GM23338 (cell line): ENCODE measurements around the gene WDR54. TPM values are rescaled to one million over a fixed set of nuclear protein-coding genes. Genes with fewer than 3 reads are reported as not detected.

Experiments used
- ATAC-seq: fragments of 200-7000 bp; cut with Tn5 transposase; 3 replicates; pipeline ENCODE4 v1.9.1; 2020
- DNase-seq: peaks from one replicate; pipeline ENCODE4 v3.0.0-alpha.2; 2015; ENCODE audit warnings: low spot score
- H2AFZ ChIP-seq: fragments of 200-600 bp; sonication (generic); 2 replicates; pipeline ENCODE4 v1.8.0; 2016; ENCODE audit warnings: antibody characterized with exemption, mild to moderate bottlenecking, moderate library complexity
- H3F3A ChIP-seq: fragments of 200-600 bp; sonication (generic); replicated peaks from 2 replicates; pipeline ENCODE4 v1.8.0; 2017; ENCODE audit warnings: antibody characterized with exemption, mixed run types, low read depth
- H3K27ac ChIP-seq: fragments of 200-600 bp; sonication (generic); 2 replicates; pipeline ENCODE4 v1.6.1; 2016; ENCODE audit warnings: low read depth
- H3K27me3 ChIP-seq: fragments of 200-600 bp; sonication (generic); 2 replicates; pipeline ENCODE4 v1.8.0; 2016; ENCODE audit warnings: mild to moderate bottlenecking, mixed run types, moderate library complexity; ENCODE audit not compliant: insufficient read depth
- H3K36me3 ChIP-seq: fragments of 200-600 bp; sonication (generic); 2 replicates; pipeline ENCODE4 v1.8.0; 2016; ENCODE audit warnings: mild to moderate bottlenecking; ENCODE audit not compliant: insufficient read depth
- H3K4me1 ChIP-seq: fragments of 200-600 bp; sonication (generic); 2 replicates; pipeline ENCODE4 v1.8.0; 2016; ENCODE audit warnings: mild to moderate bottlenecking, moderate library complexity; ENCODE audit not compliant: insufficient read depth
- H3K4me2 ChIP-seq: fragments of 200-600 bp; sonication (generic); 2 replicates; pipeline ENCODE4 v1.7.1; 2017; ENCODE audit warnings: mixed run types
- H3K4me3 ChIP-seq: fragments of 200-600 bp; sonication (generic); 2 replicates; pipeline ENCODE4 v1.6.1; 2016; ENCODE audit warnings: mixed run types
- H3K79me2 ChIP-seq: fragments of 200-600 bp; sonication (generic); replicated peaks from 2 replicates; pipeline ENCODE4 v1.8.0; 2017; ENCODE audit warnings: mild to moderate bottlenecking; ENCODE audit not compliant: insufficient read depth
- H3K9me2 ChIP-seq: fragments of 200-600 bp; sonication (generic); 2 replicates; pipeline ENCODE4 v1.8.0; 2017; ENCODE audit not compliant: insufficient read depth
- H4K20me1 ChIP-seq: fragments of 200-600 bp; sonication (generic); replicated peaks from 2 replicates; pipeline ENCODE4 v1.8.0; 2017; ENCODE audit warnings: mild to moderate bottlenecking; ENCODE audit not compliant: insufficient read depth
- H3K27ac Mint-ChIP-seq: 2 replicates; pipeline ENCODE4 v1.8.0; 2020; ENCODE audit warnings: inconsistent platforms, mild to moderate bottlenecking, moderate library complexity, mixed read lengths
- H3K27me3 Mint-ChIP-seq: 3 replicates; pipeline ENCODE4 v1.8.0; 2022; ENCODE audit warnings: low read depth, mild to moderate bottlenecking, moderate library complexity, mixed read lengths, inconsistent platforms; ENCODE audit not compliant: insufficient read depth, poor library complexity
- H3K36me3 Mint-ChIP-seq: 3 replicates; pipeline ENCODE4 v1.8.0; 2021; ENCODE audit warnings: low read depth, mild to moderate bottlenecking, inconsistent platforms, moderate library complexity, mixed read lengths
- H3K4me1 Mint-ChIP-seq: 3 replicates; pipeline ENCODE4 v1.8.0; 2020; ENCODE audit warnings: mild to moderate bottlenecking, inconsistent platforms, mixed read lengths
- H3K4me3 Mint-ChIP-seq: 3 replicates; pipeline ENCODE4 v1.8.0; 2021; ENCODE audit warnings: moderate library complexity, mild to moderate bottlenecking, inconsistent platforms, mixed read lengths
- H3K9me3 Mint-ChIP-seq: 3 replicates; pipeline ENCODE4 v1.8.0; 2020; ENCODE audit warnings: moderate library complexity, mild to moderate bottlenecking, inconsistent platforms, mixed read lengths
- CREB1 ChIP-seq: fragments of 250-450 bp; sonication (Bioruptor Pico); IDR thresholded peaks from 2 replicates; pipeline ENCODE4 v1.5.0; 2020; ENCODE audit warnings: low read depth, mild to moderate bottlenecking, moderate library complexity
- CTCF ChIP-seq, 2 experiments: fragments of 200-600 bp in 1 of 2; sonication (generic) in 1 of 2; conservative IDR thresholded peaks; 2 replicates each; pipeline versions ENCODE4 v1.5.1 to v1.6.1; 2016 to 2017; ENCODE audit warnings: antibody characterized with exemption in 2 of 2, low read depth in 2 of 2, mild to moderate bottlenecking in 2 of 2, moderate library complexity in 1 of 2
- ETS1 ChIP-seq: IDR thresholded peaks from 2 replicates; pipeline ENCODE4 v1.6.1; 2016; ENCODE audit warnings: antibody characterized with exemption
- EZH2 ChIP-seq: fragments of 200-600 bp; sonication (generic); IDR thresholded peaks from one replicate; pipeline ENCODE4 v1.8.0; 2017; ENCODE audit warnings: antibody characterized with exemption, mild to moderate bottlenecking, low read depth; ENCODE audit not compliant: unreplicated experiment
- EZH2phosphoT487 ChIP-seq: fragments of 200-600 bp; sonication (generic); IDR thresholded peaks from one replicate; pipeline ENCODE4 v1.8.1; 2018; ENCODE audit warnings: antibody characterized with exemption; ENCODE audit not compliant: unreplicated experiment
- JUNB ChIP-seq: IDR thresholded peaks from one replicate; pipeline ENCODE4 v1.6.1; 2016; ENCODE audit warnings: antibody characterized with exemption; ENCODE audit not compliant: unreplicated experiment
- NANOG ChIP-seq: IDR thresholded peaks from 2 replicates; pipeline ENCODE4 v1.6.1; 2016; ENCODE audit warnings: antibody characterized with exemption, borderline replicate concordance
- POLR2AphosphoS5 ChIP-seq: IDR thresholded peaks from 2 replicates; pipeline ENCODE4 v1.6.1; 2016; ENCODE audit warnings: antibody characterized with exemption, low read depth
- REST ChIP-seq: IDR thresholded peaks from one replicate; pipeline ENCODE4 v1.6.1; 2018; ENCODE audit warnings: antibody characterized with exemption; ENCODE audit not compliant: unreplicated experiment
- STAT1 ChIP-seq: IDR thresholded peaks from one replicate; pipeline ENCODE4 v1.6.1; 2016; ENCODE audit warnings: antibody characterized with exemption; ENCODE audit not compliant: unreplicated experiment
- ZNF114 ChIP-seq: fragments of 250-450 bp; sonication (Bioruptor Pico); IDR thresholded peaks from 2 replicates; pipeline ENCODE4 v1.5.0; 2020; ENCODE audit warnings: mild to moderate bottlenecking, moderate library complexity
- ZNF331 ChIP-seq: fragments of 250-450 bp; sonication (Bioruptor Pico); IDR thresholded peaks from 2 replicates; pipeline ENCODE4 v1.5.0; 2020; ENCODE audit warnings: low read depth, mild to moderate bottlenecking, moderate library complexity
- ZNF462 ChIP-seq: fragments of 250-450 bp; sonication (Bioruptor Pico); IDR thresholded peaks from 2 replicates; pipeline ENCODE4 v1.5.0; 2020; ENCODE audit warnings: mild to moderate bottlenecking, moderate library complexity
- polyA plus RNA-seq: library from polyadenylated mRNA; unstranded; fragments of >200 nt; fragmentation: Nextera tagmentation; extraction: Ambion mirVana; gene quantifications from 2 replicates; pipeline ENCODE4 v1.2.1, GENCODE V29; 2016
- total RNA-seq: library from RNA; depleted of rRNA; stranded (reverse); fragments of >200 nt; shearing (Covaris generic); gene quantifications from 2 replicates; pipeline ENCODE4 v1.2.3, GENCODE V29; 2014

Gene WDR54
- total and polyA plus RNA-seq, 2 experiments from 2014 or later: 41.3 to 42.6 TPM

GRCh38 chr2:74413001-74413698, 8.4 kb upstream of the WDR54 start:
- TF ChIP-seq CREB1 (CRISPR knock-in tag) (no peak), ETS1 (no peak), CTCF (conservative IDR thresholded peaks at IDR 0.05; ENCODE audit: low read depth in 2 of 2) (no peak), REST (no peak), EZH2 (no peak), STAT1 (no peak), ZNF462 (no peak), ZNF114 (CRISPR knock-in tag) (no peak), NANOG (no peak), EZH2phosphoT487 (no peak), POLR2AphosphoS5 (no peak), JUNB (no peak), ZNF331 (CRISPR knock-in tag) (no peak)
- Mint-ChIP-seq H3K36me3 (no peaks in the 10 kb centered on the region), H3K4me1 (peaks cover 13% of the 10 kb centered on the region; the same call in 2 of the 3 replicates), H3K27ac (no peak overlapping the region), H3K4me3 (no peak overlapping the region), H3K27me3 (peaks cover 30% of the 10 kb centered on the region), H3K9me3 (no peaks in the 10 kb centered on the region)
- Histone ChIP-seq H3K4me2 (no peak overlapping the region), H2AFZ (no peak overlapping the region), H3K79me2 (no peaks in the 10 kb centered on the region), H3F3A (0 out of 2 replicates have a peak, but pooled peaks cover 2% of the 10 kb centered on the region), H3K4me1 (peaks cover 16% of the 10 kb centered on the region), H3K9me2 (no peaks in the 10 kb centered on the region), H3K27me3 (peaks cover 35% of the 10 kb centered on the region), H3K36me3 (no peaks in the 10 kb centered on the region), H3K27ac (no peak overlapping the region), H3K4me3 (no peak overlapping the region), H4K20me1 (no peaks in the 10 kb centered on the region)
- ATAC-seq (no peak), DNase-seq (no peak)
